ENCODE measurements around the gene F12.

F12 gene

GRCh38 chr5:177367323-177367848, 42.0 kb downstream of the F12 start:
- no peak overlapping the region for H3K4me3 ChIP-seq (ENCODE audit: severe bottlenecking)
- H3K4me1 ChIP-seq (ENCODE audit: insufficient read depth, poor library complexity, severe bottlenecking), result peaks cover 24% of the 10 kb centered on the region
- DNase-seq (ENCODE audit: low spot score), result peak; percentile 75
- no peak overlapping the region for H3K27ac ChIP-seq (ENCODE audit: poor library complexity, severe bottlenecking)
- H3K36me3 ChIP-seq (ENCODE audit: low read depth), result no peaks in the 10 kb centered on the region
- no peak for TF ChIP-seq CTCF (IDR thresholded peaks at IDR 0.05; ENCODE audit: poor library complexity, severe bottlenecking)
- no peaks in the 10 kb centered on the region for H3K9me3 ChIP-seq (ENCODE audit: severe bottlenecking)
- no peaks in the 10 kb centered on the region for H3K27me3 ChIP-seq (ENCODE audit: insufficient read depth, poor library complexity, severe bottlenecking)
- no peak for ATAC-seq (ENCODE audit: low read depth)

GRCh38 chr5:177366528-177367322, 42.6 kb downstream of the F12 start:
- TF ChIP-seq CTCF (IDR thresholded peaks at IDR 0.05; ENCODE audit: poor library complexity, severe bottlenecking), result no peak
- H3K36me3 ChIP-seq (ENCODE audit: low read depth), result no peaks in the 10 kb centered on the region
- ATAC-seq (ENCODE audit: low read depth) (peak; percentile 22; the same call in 1 of the 3 replicates), DNase-seq (ENCODE audit: low spot score) (peak; percentile 85)
- H3K27ac ChIP-seq (ENCODE audit: poor library complexity, severe bottlenecking), result no peak overlapping the region
- no peaks in the 10 kb centered on the region for H3K9me3 ChIP-seq (ENCODE audit: severe bottlenecking)
- H3K4me3 ChIP-seq (ENCODE audit: severe bottlenecking), result no peak overlapping the region
- no peaks in the 10 kb centered on the region for H3K27me3 ChIP-seq (ENCODE audit: insufficient read depth, poor library complexity, severe bottlenecking)
- H3K4me1 ChIP-seq (ENCODE audit: insufficient read depth, poor library complexity, severe bottlenecking), result peaks cover 17% of the 10 kb centered on the region

GRCh38 chr5:177365845-177366527, 43.4 kb downstream of the F12 start:
- Histone ChIP-seq H3K4me1 (ENCODE audit: insufficient read depth, poor library complexity, severe bottlenecking) (peaks cover 15% of the 10 kb centered on the region), H3K27me3 (ENCODE audit: insufficient read depth, poor library complexity, severe bottlenecking) (no peaks in the 10 kb centered on the region), H3K27ac (ENCODE audit: poor library complexity, severe bottlenecking) (no peak overlapping the region), H3K36me3 (ENCODE audit: low read depth) (no peaks in the 10 kb centered on the region), H3K9me3 (ENCODE audit: severe bottlenecking) (no peaks in the 10 kb centered on the region), H3K4me3 (ENCODE audit: severe bottlenecking) (no peak overlapping the region)
- DNase-seq (ENCODE audit: low spot score) (no peak), ATAC-seq (ENCODE audit: low read depth) (no peak)
- TF ChIP-seq CTCF (IDR thresholded peaks at IDR 0.05; ENCODE audit: poor library complexity, severe bottlenecking), result no peak

- Histone ChIP-seq H3K27ac (ENCODE audit: poor library complexity, severe bottlenecking) (no peak overlapping the region), H3K9me3 (ENCODE audit: severe bottlenecking) (no peaks in the 10 kb centered on the region), H3K4me1 (ENCODE audit: insufficient read depth, poor library complexity, severe bottlenecking) (peaks cover 15% of the 10 kb centered on the region), H3K27me3 (ENCODE audit: insufficient read depth, poor library complexity, severe bottlenecking) (no peaks in the 10 kb centered on the region), H3K36me3 (ENCODE audit: low read depth) (no peaks in the 10 kb centered on the region), H3K4me3 (ENCODE audit: severe bottlenecking) (no peak overlapping the region)
- DNase-seq (ENCODE audit: low spot score), result no peak
- no peak for ATAC-seq (ENCODE audit: low read depth)
- TF ChIP-seq CTCF (IDR thresholded peaks at IDR 0.05; ENCODE audit: poor library complexity, severe bottlenecking), result no peak
Measured at GRCh38 chr5:177364159-177364962, 45.0 kb downstream of the F12 start.
